Testis (tissue), 3 donors: ENCODE measurements around the gene TTLL7. TPM values are rescaled to one million over a fixed set of nuclear protein-coding genes. Genes with fewer than 3 reads are reported as not detected.

ENCODE experiments used
- DNase-seq: peaks from one replicate; pipeline ENCODE4 v3.0.0-alpha.2; 2019
- H3K27ac ChIP-seq, 2 donors: fragments of 200-600 bp; sonication (generic); one replicate each; pipeline ENCODE4 v1.5.1; 2019
- H3K27me3 ChIP-seq: fragments of 200-600 bp; sonication (generic); one replicate; pipeline ENCODE4 v1.5.1; 2019
- H3K36me3 ChIP-seq: fragments of 200-600 bp; sonication (generic); one replicate; pipeline ENCODE4 v1.5.1; 2017; ENCODE audit warnings: low read depth; ENCODE audit errors: missing control alignments
- H3K4me1 ChIP-seq: fragments of 200-600 bp; sonication (generic); one replicate; pipeline ENCODE4 v1.5.1; 2019
- H3K4me3 ChIP-seq, 2 donors: fragments of 200-600 bp; sonication (generic); one replicate each; pipeline ENCODE4 v1.5.1; 2017 to 2019
- H3K9me3 ChIP-seq: fragments of 200-600 bp; sonication (generic); one replicate; pipeline ENCODE4 v1.5.1; 2017
- POLR2A ChIP-seq: fragments of 450-650 bp; IDR thresholded peaks from one replicate; pipeline ENCODE4 v1.6.1; 2017; ENCODE audit warnings: antibody characterized with exemption, mild to moderate bottlenecking, moderate library complexity
- WGBS, 2 donors: methylation state at CpG; one replicate each; pipeline ENCODE4 v1.1.5; 2018; 5-methylcytosine and 5-hydroxymethylcytosine counted together
- intact Hi-C: fragments of 100-400 bp; cut with DNase I; formaldehyde crosslinking; loops from one replicate; pipeline ENCODE4 v1.15.1; 2023; ENCODE audit warnings: low total_unique reads
- polyA plus RNA-seq: library from polyadenylated mRNA; stranded (reverse); fragments of 350-450 nt; fragmentation: Illumina TruSeq; extraction: RNeasy Lipid Tissue Mini Kit (QIAGEN cat#74804); gene quantifications from one replicate; pipeline ENCODE4 v1.2.3, GENCODE V29; 2014; ENCODE audit warnings: low read depth, low replicate concordance; ENCODE audit not compliant: insufficient read depth
- total RNA-seq, 2 donors: library from RNA; depleted of rRNA; stranded (reverse); fragments of >200 nt; gene quantifications; one replicate each; pipeline ENCODE4 v1.2.3, GENCODE V29; 2016
- TF ChIP-seq, protein P1 (sequence below), 3 experiments: fragments of 450-650 bp in 2 of 3; fragments of 200-600 bp in 1 of 3; sonication (generic) in 1 of 3; IDR thresholded peaks; one replicate each; pipeline ENCODE4 v1.5.1; 2016 to 2019; ENCODE audit warnings: antibody characterized with exemption in 3 of 3, mild to moderate bottlenecking in 2 of 3, moderate library complexity in 1 of 3

TTLL7 gene
- total and polyA plus RNA-seq, 3 donors from 2014 or later = 22.4 to 35.2 (median 28.6) TPM

DNA sequence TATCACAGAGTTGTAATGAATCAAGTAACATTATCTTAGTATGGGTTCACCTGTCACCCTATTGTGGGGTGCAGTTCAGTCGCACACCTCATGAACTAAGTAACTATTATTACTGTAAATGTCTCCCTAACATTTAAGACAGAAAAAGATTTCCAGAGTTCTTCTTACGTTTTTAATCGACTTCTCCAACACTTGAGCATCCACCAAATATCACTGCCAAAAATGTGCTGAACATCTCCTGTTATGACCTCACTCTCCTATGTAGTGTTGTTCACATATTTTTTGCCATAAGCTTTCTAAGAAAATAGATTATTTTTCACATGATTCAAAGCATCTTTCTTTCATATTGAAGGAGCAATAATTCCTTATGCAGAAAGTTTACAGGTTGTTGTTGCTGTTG is 1.3 kb downstream of the TTLL7 start:
- H3K4me1 ChIP-seq = peaks cover 6% of the 10 kb centered on the region
- no peaks in the 10 kb centered on the region for H3K36me3 ChIP-seq
- H3K27me3 ChIP-seq = no peaks in the 10 kb centered on the region
- no peak overlapping the region for H3K27ac ChIP-seq
- no peak for DNase-seq
- H3K4me3 ChIP-seq = peak overlapping the region in 1 of 2 donors; percentile 95
- intact Hi-C loops = no loop called here
- TF ChIP-seq, protein P1, sequence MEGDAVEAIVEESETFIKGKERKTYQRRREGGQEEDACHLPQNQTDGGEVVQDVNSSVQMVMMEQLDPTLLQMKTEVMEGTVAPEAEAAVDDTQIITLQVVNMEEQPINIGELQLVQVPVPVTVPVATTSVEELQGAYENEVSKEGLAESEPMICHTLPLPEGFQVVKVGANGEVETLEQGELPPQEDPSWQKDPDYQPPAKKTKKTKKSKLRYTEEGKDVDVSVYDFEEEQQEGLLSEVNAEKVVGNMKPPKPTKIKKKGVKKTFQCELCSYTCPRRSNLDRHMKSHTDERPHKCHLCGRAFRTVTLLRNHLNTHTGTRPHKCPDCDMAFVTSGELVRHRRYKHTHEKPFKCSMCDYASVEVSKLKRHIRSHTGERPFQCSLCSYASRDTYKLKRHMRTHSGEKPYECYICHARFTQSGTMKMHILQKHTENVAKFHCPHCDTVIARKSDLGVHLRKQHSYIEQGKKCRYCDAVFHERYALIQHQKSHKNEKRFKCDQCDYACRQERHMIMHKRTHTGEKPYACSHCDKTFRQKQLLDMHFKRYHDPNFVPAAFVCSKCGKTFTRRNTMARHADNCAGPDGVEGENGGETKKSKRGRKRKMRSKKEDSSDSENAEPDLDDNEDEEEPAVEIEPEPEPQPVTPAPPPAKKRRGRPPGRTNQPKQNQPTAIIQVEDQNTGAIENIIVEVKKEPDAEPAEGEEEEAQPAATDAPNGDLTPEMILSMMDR (IDR thresholded peaks at IDR 0.05) = no peak
- no peak for TF ChIP-seq POLR2A
- WGBS, 2 donors = 45 to 59% methylated on average over 3 of the region's 3 CpGs
- H3K9me3 ChIP-seq = no peaks in the 10 kb centered on the region

DNA sequence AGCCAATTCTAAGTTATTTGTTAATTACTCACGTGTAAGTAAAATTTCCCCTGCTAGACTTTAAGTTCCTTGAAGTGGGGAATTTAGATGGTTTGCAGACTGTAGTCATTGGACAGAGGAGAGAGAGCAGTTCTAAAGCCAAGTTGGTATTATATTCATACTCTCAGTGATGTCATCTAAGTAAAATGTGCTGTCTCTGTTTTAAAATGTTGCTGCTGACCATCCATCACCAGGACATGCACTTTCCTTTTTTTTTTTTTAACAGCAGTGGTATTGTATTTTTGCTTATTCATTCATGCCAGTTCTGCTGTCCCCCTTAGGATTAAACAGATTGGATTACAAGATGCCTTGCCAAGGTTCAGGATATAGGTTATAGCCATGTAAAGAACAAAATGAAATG is 2.3 kb downstream of the TTLL7 start:
- no peak overlapping the region for H3K27ac ChIP-seq
- 42 to 43% methylated on average over 1 of the region's 1 CpG for WGBS, 2 donors
- intact Hi-C loops = no loop called here

DNA sequence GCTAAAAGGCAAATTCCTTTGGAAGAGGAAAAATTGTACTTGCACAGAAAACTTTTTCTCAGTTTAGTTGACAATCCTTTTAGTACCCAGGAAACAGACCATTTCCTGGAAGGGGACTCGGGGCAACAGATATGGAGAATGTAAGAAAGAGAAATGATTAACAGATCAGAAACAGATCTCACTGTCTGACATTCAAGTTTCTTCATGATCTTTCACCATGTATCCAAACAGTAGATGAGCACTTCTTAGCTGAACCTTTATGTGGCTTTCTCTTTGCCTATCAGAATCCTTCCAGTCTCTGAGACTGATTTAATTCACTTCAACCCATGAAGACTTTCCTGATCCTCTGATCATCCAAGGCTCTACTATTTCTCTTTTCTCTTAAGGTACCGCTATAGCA is 2.7 kb downstream of the TTLL7 start:
- no peak overlapping the region for H3K27ac ChIP-seq

More for the DNA sequence above, 2.3 kb downstream of the TTLL7 start:
- TF ChIP-seq, protein P1 (IDR thresholded peaks at IDR 0.05) = no peak
- no peak for TF ChIP-seq POLR2A
- Histone ChIP-seq H3K36me3 (no peaks in the 10 kb centered on the region), H3K4me3 (no peak overlapping the region), H3K9me3 (no peaks in the 10 kb centered on the region), H3K4me1 (peaks cover 6% of the 10 kb centered on the region), H3K27me3 (no peaks in the 10 kb centered on the region)
- no peak for DNase-seq

GRCh38 chr1:83995649-83996048 is 3.3 kb downstream of the TTLL7 start:
- intact Hi-C loops = no loop called here
- TF ChIP-seq, protein P1 (IDR thresholded peaks at IDR 0.05) = no peak
- no peak for TF ChIP-seq POLR2A
- Histone ChIP-seq H3K9me3 (no peaks in the 10 kb centered on the region), H3K27me3 (no peaks in the 10 kb centered on the region), H3K4me1 (peaks cover 6% of the 10 kb centered on the region), H3K4me3 (no peak overlapping the region), H3K36me3 (no peaks in the 10 kb centered on the region), H3K27ac (no peak overlapping the region)
- no peak for DNase-seq
- 93 to 98% methylated on average over 1 of the region's 1 CpG for WGBS, 2 donors

More for the DNA sequence above, 2.7 kb downstream of the TTLL7 start:
- no peak for DNase-seq
- Histone ChIP-seq H3K4me1 (peaks cover 6% of the 10 kb centered on the region), H3K36me3 (no peaks in the 10 kb centered on the region), H3K27me3 (no peaks in the 10 kb centered on the region), H3K9me3 (no peaks in the 10 kb centered on the region), H3K4me3 (no peak overlapping the region)
- TF ChIP-seq, protein P1 (IDR thresholded peaks at IDR 0.05) = no peak
- no peak for TF ChIP-seq POLR2A
- WGBS, 2 donors = 77 to 83% methylated on average over 2 of the region's 2 CpGs
- intact Hi-C loops = no loop called here

- 82 to 100% methylated on average over 1 of the region's 1 CpG for WGBS, 2 donors
- intact Hi-C loops = no loop called here
- Histone ChIP-seq H3K4me3 (no peak overlapping the region), H3K27ac (no peak overlapping the region), H3K27me3 (no peaks in the 10 kb centered on the region), H3K36me3 (no peaks in the 10 kb centered on the region), H3K4me1 (peaks cover 6% of the 10 kb centered on the region), H3K9me3 (no peaks in the 10 kb centered on the region)
- DNase-seq = no peak
- TF ChIP-seq, protein P1 (IDR thresholded peaks at IDR 0.05) = no peak
- TF ChIP-seq POLR2A = no peak
Measured at GRCh38 chr1:83994111-83994510, 4.8 kb downstream of the TTLL7 start.
